KMS-11 (cell line): ENCODE results near the gene HOXC13.

Experiments
- H2AFZ ChIP-seq: fragments of 200-600 bp; sonication (generic); 2 replicates; pipeline ENCODE4 v1.6.1; 2016; ENCODE audit warnings: antibody characterized with exemption, mixed run types, low read depth
- H3K27ac ChIP-seq: fragments of 200-600 bp; sonication (generic); 2 replicates; pipeline ENCODE4 v1.6.1; 2016; ENCODE audit warnings: mild to moderate bottlenecking, mixed run types
- H3K27me3 ChIP-seq: fragments of 200-600 bp; sonication (generic); 2 replicates; pipeline ENCODE4 v1.6.1; 2017; ENCODE audit warnings: mild to moderate bottlenecking, low read depth, mixed run types, moderate library complexity; ENCODE audit not compliant: insufficient read depth
- H3K36me3 ChIP-seq: fragments of 200-600 bp; sonication (generic); 2 replicates; pipeline ENCODE4 v1.6.1; 2017; ENCODE audit warnings: mild to moderate bottlenecking, mixed run types; ENCODE audit not compliant: insufficient read depth
- H3K4me1 ChIP-seq: fragments of 200-600 bp; sonication (generic); 2 replicates; pipeline ENCODE4 v1.6.1; 2016; ENCODE audit warnings: mild to moderate bottlenecking, low read depth, mixed run types; ENCODE audit not compliant: poor library complexity, severe bottlenecking
- H3K4me2 ChIP-seq: fragments of 200-600 bp; sonication (generic); 2 replicates; pipeline ENCODE4 v1.7.0; 2016; ENCODE audit warnings: mild to moderate bottlenecking, mixed run types
- H3K4me3 ChIP-seq: fragments of 200-600 bp; sonication (generic); IDR thresholded peaks from 2 replicates; pipeline ENCODE4 v1.6.1; 2017; ENCODE audit warnings: low read depth, low read length, mixed read lengths; ENCODE audit not compliant: insufficient read depth
- H3K79me2 ChIP-seq: fragments of 200-600 bp; sonication (generic); 2 replicates; pipeline ENCODE4 v1.6.1; 2016; ENCODE audit warnings: low read depth, mixed run types; ENCODE audit not compliant: insufficient read depth
- H3K9ac ChIP-seq: fragments of 200-600 bp; sonication (generic); 2 replicates; pipeline ENCODE4 v1.6.1; 2016; ENCODE audit warnings: mild to moderate bottlenecking, mixed run types
- H4K20me1 ChIP-seq: fragments of 200-600 bp; sonication (generic); 2 replicates; pipeline ENCODE4 v1.6.1; 2016; ENCODE audit warnings: mild to moderate bottlenecking, mixed run types; ENCODE audit not compliant: insufficient read depth
- TF ChIP-seq, protein P1 (sequence below): fragments of 200-600 bp; sonication (generic); conservative IDR thresholded peaks from 2 replicates; pipeline ENCODE4 v1.6.1; 2017; ENCODE audit warnings: low read depth, mild to moderate bottlenecking, antibody characterized with exemption, low read length, moderate library complexity, mixed read lengths

The HOXC13 gene

GRCh38 chr12:53932915-53933314 lies 5.7 kb upstream of the HOXC13 start:
- H3K4me2 ChIP-seq, result no peak overlapping the region
- no peak overlapping the region for H3K27ac ChIP-seq
- H3K79me2 ChIP-seq, result no peaks in the 10 kb centered on the region
- no peak overlapping the region for H3K4me3 ChIP-seq
- H2AFZ ChIP-seq, result no peak overlapping the region
- TF ChIP-seq, protein P1, sequence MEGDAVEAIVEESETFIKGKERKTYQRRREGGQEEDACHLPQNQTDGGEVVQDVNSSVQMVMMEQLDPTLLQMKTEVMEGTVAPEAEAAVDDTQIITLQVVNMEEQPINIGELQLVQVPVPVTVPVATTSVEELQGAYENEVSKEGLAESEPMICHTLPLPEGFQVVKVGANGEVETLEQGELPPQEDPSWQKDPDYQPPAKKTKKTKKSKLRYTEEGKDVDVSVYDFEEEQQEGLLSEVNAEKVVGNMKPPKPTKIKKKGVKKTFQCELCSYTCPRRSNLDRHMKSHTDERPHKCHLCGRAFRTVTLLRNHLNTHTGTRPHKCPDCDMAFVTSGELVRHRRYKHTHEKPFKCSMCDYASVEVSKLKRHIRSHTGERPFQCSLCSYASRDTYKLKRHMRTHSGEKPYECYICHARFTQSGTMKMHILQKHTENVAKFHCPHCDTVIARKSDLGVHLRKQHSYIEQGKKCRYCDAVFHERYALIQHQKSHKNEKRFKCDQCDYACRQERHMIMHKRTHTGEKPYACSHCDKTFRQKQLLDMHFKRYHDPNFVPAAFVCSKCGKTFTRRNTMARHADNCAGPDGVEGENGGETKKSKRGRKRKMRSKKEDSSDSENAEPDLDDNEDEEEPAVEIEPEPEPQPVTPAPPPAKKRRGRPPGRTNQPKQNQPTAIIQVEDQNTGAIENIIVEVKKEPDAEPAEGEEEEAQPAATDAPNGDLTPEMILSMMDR, result no peak
- H3K27me3 ChIP-seq, result peaks cover 72% of the 10 kb centered on the region
- H3K9ac ChIP-seq, result no peak overlapping the region
- H3K36me3 ChIP-seq, result no peaks in the 10 kb centered on the region
- H3K4me1 ChIP-seq, result no peaks in the 10 kb centered on the region
- no peaks in the 10 kb centered on the region for H4K20me1 ChIP-seq

- Histone ChIP-seq H3K4me2 (no peak overlapping the region), H3K79me2 (no peaks in the 10 kb centered on the region), H3K27ac (no peak overlapping the region), H4K20me1 (no peaks in the 10 kb centered on the region), H3K36me3 (no peaks in the 10 kb centered on the region), H2AFZ (no peak overlapping the region), H3K9ac (no peak overlapping the region), H3K4me3 (no peak overlapping the region), H3K4me1 (no peaks in the 10 kb centered on the region), H3K27me3 (peaks cover 72% of the 10 kb centered on the region)
- TF ChIP-seq, protein P1, result no peak
Measured at GRCh38 chr12:53935383-53936341, 3.0 kb upstream of the HOXC13 start.

GRCh38 chr12:53937099-53937498 lies 1.5 kb upstream of the HOXC13 start:
- Histone ChIP-seq H3K4me2 (no peak overlapping the region), H3K36me3 (no peaks in the 10 kb centered on the region), H4K20me1 (no peaks in the 10 kb centered on the region), H3K9ac (no peak overlapping the region), H3K4me3 (no peak overlapping the region), H2AFZ (no peak overlapping the region), H3K27me3 (peaks cover 71% of the 10 kb centered on the region), H3K27ac (no peak overlapping the region), H3K4me1 (no peaks in the 10 kb centered on the region), H3K79me2 (no peaks in the 10 kb centered on the region)
- TF ChIP-seq, protein P1, result no peak

DNA sequence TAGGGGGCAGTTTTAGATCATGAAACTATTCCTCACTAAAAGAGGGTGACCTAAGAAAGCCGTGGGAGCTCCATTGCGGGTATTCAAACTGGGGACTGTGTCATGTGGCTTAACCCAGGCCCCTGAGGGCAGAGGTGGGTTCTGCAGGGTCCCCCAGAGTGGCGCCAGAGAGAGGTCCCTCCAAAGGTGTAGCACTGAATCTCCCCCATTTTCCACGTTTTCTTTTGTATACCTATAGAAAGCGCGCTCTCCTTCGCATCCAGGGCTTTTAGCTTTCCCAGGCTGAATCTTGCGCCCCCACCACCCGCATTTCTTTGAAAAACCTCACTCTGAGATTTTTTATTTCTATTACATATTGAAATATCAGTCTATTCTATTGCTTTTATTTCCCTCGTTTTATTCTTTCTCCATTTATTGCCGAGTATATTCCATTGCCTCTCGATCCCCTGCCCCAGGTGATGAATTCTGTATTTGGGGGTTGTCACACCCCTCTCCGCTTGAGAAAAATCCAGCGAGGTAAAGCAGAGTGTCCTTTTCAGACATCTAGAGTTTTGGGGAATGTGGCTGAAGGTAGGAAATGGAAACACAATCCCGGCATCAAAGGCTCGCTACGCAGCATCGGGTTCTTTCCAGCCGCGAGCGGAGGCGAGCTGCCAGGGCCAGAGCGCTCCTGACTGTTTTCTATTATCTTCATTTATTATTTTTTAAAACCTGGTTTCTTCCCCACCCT lies 870 bp upstream of the HOXC13 start:
- Histone ChIP-seq H3K4me1 (no peaks in the 10 kb centered on the region), H4K20me1 (no peaks in the 10 kb centered on the region), H3K36me3 (no peaks in the 10 kb centered on the region), H3K79me2 (no peaks in the 10 kb centered on the region), H3K4me2 (no peak overlapping the region), H2AFZ (peak overlapping the region; percentile 43; the same call in 1 of the 2 replicates), H3K4me3 (no peak overlapping the region), H3K9ac (no peak overlapping the region), H3K27me3 (peaks cover 70% of the 10 kb centered on the region), H3K27ac (no peak overlapping the region)
- TF ChIP-seq, protein P1, result no peak
